SK-N-SH (cell line): Measurements from ENCODE around the gene DDX51. TPM values are rescaled to one million over a fixed set of nuclear protein-coding genes. Genes with fewer than 3 reads are reported as not detected.

Source experiments
- CTCF ChIA-PET: fragments of 300-600, 350-600 bp; formaldehyde crosslinking; extraction: SDS; loops from one replicate; lab custom pipeline; 2021; lab: Yijun Ruan, JAX
- POLR2A ChIA-PET: fragments of 350-600 bp; sonication (Branson Sonifier 250); formaldehyde crosslinking; extraction: SDS; loops from one replicate; lab custom pipeline; 2020; ENCODE audit warnings: antibody characterized with exemption, inconsistent platforms; lab: Yijun Ruan, JAX
- DNase-seq: peaks from one replicate; pipeline ENCODE4 v3.0.0; 2012
- H2AFZ ChIP-seq: fragments of 200-600 bp; sonication (generic); 2 replicates; pipeline ENCODE4 v1.8.1; 2016; ENCODE audit warnings: antibody characterized with exemption, mild to moderate bottlenecking, low read depth
- H3F3A ChIP-seq: fragments of 200-600 bp; sonication (generic); replicated peaks from 2 replicates; pipeline ENCODE3; 2016; ENCODE audit warnings: antibody characterized with exemption, mild to moderate bottlenecking; ENCODE audit not compliant: insufficient read depth
- H3K27ac ChIP-seq, 2 experiments: fragments of 200-500 bp in 1 of 2; fragments of 200-600 bp in 1 of 2; sonication (Bioruptor generic) in 1 of 2; sonication (generic), shearing (Covaris generic) in 1 of 2; 2 replicates each; pipeline versions ENCODE4 v1.5.1 to v1.6.1; 2014 to 2016; ENCODE audit warnings: low read depth in 2 of 2, inconsistent platforms in 1 of 2, low read length in 1 of 2, mild to moderate bottlenecking in 1 of 2, mixed read lengths in 1 of 2
- H3K27me3 ChIP-seq: fragments of 200-600 bp; sonication (generic), shearing (Covaris generic); 2 replicates; pipeline ENCODE4 v1.6.1; 2016; ENCODE audit warnings: mixed run types; ENCODE audit not compliant: insufficient read depth
- H3K36me3 ChIP-seq, 2 experiments: fragments of 200-500 bp in 1 of 2; fragments of 200-600 bp in 1 of 2; sonication (Bioruptor generic) in 1 of 2; sonication (generic) in 1 of 2; replicated peaks in 1 of 2; 2 replicates each; pipeline versions ENCODE3 to v1.5.1; 2014 to 2016; ENCODE audit warnings: low read length in 1 of 2, mild to moderate bottlenecking in 1 of 2; ENCODE audit not compliant: insufficient read depth in 2 of 2, control insufficient read depth in 1 of 2
- H3K4me1 ChIP-seq, 2 experiments: fragments of 200-500 bp in 1 of 2; fragments of 200-600 bp in 1 of 2; sonication (Bioruptor generic) in 1 of 2; sonication (generic), shearing (Covaris generic) in 1 of 2; 2 replicates each; pipeline versions ENCODE4 v1.5.1 to v1.6.1; 2014 to 2016; ENCODE audit warnings: low read depth in 1 of 2, low read length in 1 of 2, mixed run types in 1 of 2; ENCODE audit not compliant: insufficient read depth in 2 of 2, control insufficient read depth in 1 of 2
- H3K4me2 ChIP-seq: fragments of 200-600 bp; sonication (generic), shearing (Covaris generic); 2 replicates; pipeline ENCODE4 v1.6.1; 2017; ENCODE audit warnings: mixed run types
- H3K4me3 ChIP-seq, 2 experiments: fragments of 200-500 bp in 1 of 2; fragments of 200-600 bp in 1 of 2; sonication (Bioruptor generic) in 1 of 2; sonication (generic), shearing (Covaris generic) in 1 of 2; 2 replicates each; pipeline versions ENCODE4 v1.5.1 to v1.8.1; 2014 to 2016; ENCODE audit warnings: low read depth in 2 of 2, inconsistent platforms in 1 of 2, low read length in 1 of 2, mild to moderate bottlenecking in 1 of 2, mixed read lengths in 1 of 2, moderate library complexity in 1 of 2
- H3K79me2 ChIP-seq: fragments of 200-600 bp; sonication (generic); 2 replicates; pipeline ENCODE4 v1.8.1; 2017; ENCODE audit warnings: mild to moderate bottlenecking; ENCODE audit not compliant: insufficient read depth
- H3K9ac ChIP-seq: fragments of 200-600 bp; sonication (generic); 2 replicates; pipeline ENCODE4 v1.6.1; 2017; ENCODE audit warnings: mixed run types
- H3K9me2 ChIP-seq: fragments of 200-600 bp; sonication (generic); 2 replicates; pipeline ENCODE4 v1.6.1; 2017; ENCODE audit warnings: mixed run types
- H3K9me3 ChIP-seq: fragments of 200-600 bp; sonication (generic); 2 replicates; pipeline ENCODE4 v1.6.1; 2017; ENCODE audit warnings: mixed run types, mild to moderate bottlenecking, moderate library complexity
- H4K20me1 ChIP-seq: fragments of 200-600 bp; sonication (generic); 2 replicates; pipeline ENCODE4 v1.6.1; 2017; ENCODE audit warnings: mild to moderate bottlenecking, mixed run types; ENCODE audit not compliant: insufficient read depth
- ELF1 ChIP-seq: IDR thresholded peaks from 2 replicates; pipeline ENCODE4 v1.4.0; 2012
- EP300 ChIP-seq, 2 experiments: IDR thresholded peaks; 2 replicates each; pipeline versions ENCODE4 v1.4.0 to v1.6.1; 2012; ENCODE audit warnings: borderline replicate concordance in 1 of 2, low read depth in 1 of 2, low read length in 1 of 2
- FOXJ3 ChIP-seq: sonication (generic); formaldehyde crosslinking; IDR thresholded peaks from 2 replicates; pipeline ENCODE4 v1.5.1; 2020; ENCODE audit warnings: mild to moderate bottlenecking, missing genetic modification reagents
- FOXM1 ChIP-seq: IDR thresholded peaks from 2 replicates; pipeline ENCODE4 v1.4.0; 2012; ENCODE audit warnings: low read depth, mild to moderate bottlenecking
- IRF3 ChIP-seq: fragments of 150-350 bp; IDR thresholded peaks from 2 replicates; pipeline ENCODE4 v1.6.1; 2016; ENCODE audit warnings: mild to moderate bottlenecking, low read depth, low read length
- JUND ChIP-seq: IDR thresholded peaks from 2 replicates; pipeline ENCODE4 v1.4.0; 2012
- MEF2A ChIP-seq: IDR thresholded peaks from 2 replicates; pipeline ENCODE4 v1.4.0; 2012; ENCODE audit warnings: low read depth, borderline replicate concordance
- NFIC ChIP-seq: IDR thresholded peaks from 2 replicates; pipeline ENCODE4 v1.4.0; 2012; ENCODE audit warnings: borderline replicate concordance
- NRF1 ChIP-seq: IDR thresholded peaks from 2 replicates; pipeline ENCODE4 v1.6.1; 2012; ENCODE audit warnings: low read depth, mild to moderate bottlenecking, low read length
- POLR2AphosphoS5 ChIP-seq: IDR thresholded peaks from 2 replicates; pipeline ENCODE4 v1.6.1; 2012; ENCODE audit warnings: low read depth, low read length
- RCOR1 ChIP-seq: fragments of 150-350 bp; IDR thresholded peaks from 2 replicates; pipeline ENCODE4 v1.6.1; 2017; ENCODE audit warnings: antibody characterized with exemption, low read length
- RXRA ChIP-seq: IDR thresholded peaks from 2 replicates; pipeline ENCODE4 v1.4.0; 2012; ENCODE audit warnings: low read depth, mild to moderate bottlenecking, borderline replicate concordance
- SIN3A ChIP-seq: IDR thresholded peaks from 2 replicates; pipeline ENCODE4 v1.6.1; 2012; ENCODE audit warnings: low read depth, mild to moderate bottlenecking, low read length, moderate library complexity, borderline replicate concordance
- SMC3 ChIP-seq: IDR thresholded peaks from 2 replicates; pipeline ENCODE4 v1.6.1; 2012; ENCODE audit warnings: low read depth, low read length, improper control_type of control experiment
- TAF1 ChIP-seq: IDR thresholded peaks from 2 replicates; pipeline ENCODE4 v1.6.1; 2012; ENCODE audit warnings: low read depth, mild to moderate bottlenecking, low read length, moderate library complexity, borderline replicate concordance
- TCF12 ChIP-seq: IDR thresholded peaks from 2 replicates; pipeline ENCODE4 v1.4.0; 2012
- WGBS: methylation state at CpG from one replicate; pipeline ENCODE4 v1.1.6; 2017; ENCODE audit warnings: low lambda C conversion rate; 5-methylcytosine and 5-hydroxymethylcytosine counted together
- polyA plus RNA-seq, 3 experiments: library from polyadenylated mRNA; depleted of rRNA; stranded (reverse); fragments of >200 nt; gene quantifications; 2 replicates each; pipeline ENCODE4 v1.2.3, GENCODE V29; 2012

The DDX51 gene
- polyA plus RNA-seq, 1 of the 3 experiments (the other 2 are of a cell fraction), result 17.3 TPM

- TF ChIP-seq SIN3A, result no peak
- TF ChIP-seq MEF2A, result no peak
- TF ChIP-seq FOXJ3 (CRISPR knock-in tag), result no peak
- TF ChIP-seq JUND, result no peak
- TF ChIP-seq RXRA, result no peak
- no peak for TF ChIP-seq NFIC
- TF ChIP-seq, all 33 proteins: peak for 0
Measured at GRCh38 chr12:132175496-132176384, 31.6 kb upstream of the DDX51 start (continued).

- Histone ChIP-seq H3K9ac (no peak overlapping the region), H2AFZ (no peak overlapping the region), H3F3A (peaks cover 1% of the 10 kb centered on the region), H3K27ac (no peak overlapping the region), H3K27me3 (peaks cover 96% of the 10 kb centered on the region), H3K4me3 (no peak overlapping the region), H3K36me3 (no peaks in the 10 kb centered on the region), H3K4me2 (no peak overlapping the region), H3K9me3 (no peaks in the 10 kb centered on the region), H3K4me1 (peaks cover 2% of the 10 kb centered on the region in 2 experiments; a peak in 2 of 4 replicates), H4K20me1 (0 out of 2 replicates have a peak, but pooled peaks cover 3% of the 10 kb centered on the region), H3K79me2 (no peaks in the 10 kb centered on the region), H3K9me2 (no peaks in the 10 kb centered on the region)
- TF ChIP-seq TAF1 (no peak), FOXJ3 (CRISPR knock-in tag) (no peak), RCOR1 (no peak), MEF2A (no peak), IRF3 (no peak), ELF1 (no peak), POLR2AphosphoS5 (no peak), FOXM1 (no peak), EP300 (IDR thresholded peaks at IDR 0.05; ENCODE audit: borderline replicate concordance in 1 of 2, low read depth in 1 of 2, low read length in 1 of 2) (no peak), NRF1 (no peak), RXRA (no peak), TCF12 (no peak), SMC3 (no peak)
- no peak for DNase-seq
- 25% methylated on average over 14 of the region's 25 CpGs for WGBS
- ChIA-PET POLR2A (no interaction called here), CTCF (interaction anchor here (0.7 to 3.3 kb wide), 7 partner anchors 11 to 440 kb away, joined by 3 to 15 read pairs (median 3); no protein-coding TSS in a partner anchor)
Measured at GRCh38 chr12:132174839-132175490, 30.8 kb upstream of the DDX51 start.
